GM23338 (cell line): ENCODE results near the gene MTHFSD. TPM values are rescaled to one million over a fixed set of nuclear protein-coding genes. Genes with fewer than 3 reads are reported as not detected.

Experiments used
- ATAC-seq: fragments of 200-7000 bp; cut with Tn5 transposase; 3 replicates; pipeline ENCODE4 v1.9.1; 2020
- DNase-seq: peaks from one replicate; pipeline ENCODE4 v3.0.0-alpha.2; 2015; ENCODE audit warnings: low spot score
- H2AFZ ChIP-seq: fragments of 200-600 bp; sonication (generic); 2 replicates; pipeline ENCODE4 v1.8.0; 2016; ENCODE audit warnings: antibody characterized with exemption, mild to moderate bottlenecking, moderate library complexity
- H3F3A ChIP-seq: fragments of 200-600 bp; sonication (generic); replicated peaks from 2 replicates; pipeline ENCODE4 v1.8.0; 2017; ENCODE audit warnings: antibody characterized with exemption, mixed run types, low read depth
- H3K27ac ChIP-seq: fragments of 200-600 bp; sonication (generic); 2 replicates; pipeline ENCODE4 v1.6.1; 2016; ENCODE audit warnings: low read depth
- H3K27me3 ChIP-seq: fragments of 200-600 bp; sonication (generic); 2 replicates; pipeline ENCODE4 v1.8.0; 2016; ENCODE audit warnings: mild to moderate bottlenecking, mixed run types, moderate library complexity; ENCODE audit not compliant: insufficient read depth
- H3K36me3 ChIP-seq: fragments of 200-600 bp; sonication (generic); 2 replicates; pipeline ENCODE4 v1.8.0; 2016; ENCODE audit warnings: mild to moderate bottlenecking; ENCODE audit not compliant: insufficient read depth
- H3K4me1 ChIP-seq: fragments of 200-600 bp; sonication (generic); 2 replicates; pipeline ENCODE4 v1.8.0; 2016; ENCODE audit warnings: mild to moderate bottlenecking, moderate library complexity; ENCODE audit not compliant: insufficient read depth
- H3K4me2 ChIP-seq: fragments of 200-600 bp; sonication (generic); 2 replicates; pipeline ENCODE4 v1.7.1; 2017; ENCODE audit warnings: mixed run types
- H3K4me3 ChIP-seq: fragments of 200-600 bp; sonication (generic); 2 replicates; pipeline ENCODE4 v1.6.1; 2016; ENCODE audit warnings: mixed run types
- H3K79me2 ChIP-seq: fragments of 200-600 bp; sonication (generic); replicated peaks from 2 replicates; pipeline ENCODE4 v1.8.0; 2017; ENCODE audit warnings: mild to moderate bottlenecking; ENCODE audit not compliant: insufficient read depth
- H3K9me2 ChIP-seq: fragments of 200-600 bp; sonication (generic); 2 replicates; pipeline ENCODE4 v1.8.0; 2017; ENCODE audit not compliant: insufficient read depth
- H4K20me1 ChIP-seq: fragments of 200-600 bp; sonication (generic); replicated peaks from 2 replicates; pipeline ENCODE4 v1.8.0; 2017; ENCODE audit warnings: mild to moderate bottlenecking; ENCODE audit not compliant: insufficient read depth
- H3K27ac Mint-ChIP-seq: 2 replicates; pipeline ENCODE4 v1.8.0; 2020; ENCODE audit warnings: inconsistent platforms, mild to moderate bottlenecking, moderate library complexity, mixed read lengths
- H3K27me3 Mint-ChIP-seq: 3 replicates; pipeline ENCODE4 v1.8.0; 2022; ENCODE audit warnings: low read depth, mild to moderate bottlenecking, moderate library complexity, mixed read lengths, inconsistent platforms; ENCODE audit not compliant: insufficient read depth, poor library complexity
- H3K36me3 Mint-ChIP-seq: 3 replicates; pipeline ENCODE4 v1.8.0; 2021; ENCODE audit warnings: low read depth, mild to moderate bottlenecking, inconsistent platforms, moderate library complexity, mixed read lengths
- H3K4me1 Mint-ChIP-seq: 3 replicates; pipeline ENCODE4 v1.8.0; 2020; ENCODE audit warnings: mild to moderate bottlenecking, inconsistent platforms, mixed read lengths
- H3K4me3 Mint-ChIP-seq: 3 replicates; pipeline ENCODE4 v1.8.0; 2021; ENCODE audit warnings: moderate library complexity, mild to moderate bottlenecking, inconsistent platforms, mixed read lengths
- H3K9me3 Mint-ChIP-seq: 3 replicates; pipeline ENCODE4 v1.8.0; 2020; ENCODE audit warnings: moderate library complexity, mild to moderate bottlenecking, inconsistent platforms, mixed read lengths
- CREB1 ChIP-seq: fragments of 250-450 bp; sonication (Bioruptor Pico); IDR thresholded peaks from 2 replicates; pipeline ENCODE4 v1.5.0; 2020; ENCODE audit warnings: low read depth, mild to moderate bottlenecking, moderate library complexity
- EZH2 ChIP-seq: fragments of 200-600 bp; sonication (generic); IDR thresholded peaks from one replicate; pipeline ENCODE4 v1.8.0; 2017; ENCODE audit warnings: antibody characterized with exemption, mild to moderate bottlenecking, low read depth; ENCODE audit not compliant: unreplicated experiment
- EZH2phosphoT487 ChIP-seq: fragments of 200-600 bp; sonication (generic); IDR thresholded peaks from one replicate; pipeline ENCODE4 v1.8.1; 2018; ENCODE audit warnings: antibody characterized with exemption; ENCODE audit not compliant: unreplicated experiment
- JUNB ChIP-seq: IDR thresholded peaks from one replicate; pipeline ENCODE4 v1.6.1; 2016; ENCODE audit warnings: antibody characterized with exemption; ENCODE audit not compliant: unreplicated experiment
- NANOG ChIP-seq: IDR thresholded peaks from 2 replicates; pipeline ENCODE4 v1.6.1; 2016; ENCODE audit warnings: antibody characterized with exemption, borderline replicate concordance
- POLR2AphosphoS5 ChIP-seq: IDR thresholded peaks from 2 replicates; pipeline ENCODE4 v1.6.1; 2016; ENCODE audit warnings: antibody characterized with exemption, low read depth
- STAT1 ChIP-seq: IDR thresholded peaks from one replicate; pipeline ENCODE4 v1.6.1; 2016; ENCODE audit warnings: antibody characterized with exemption; ENCODE audit not compliant: unreplicated experiment
- ZNF114 ChIP-seq: fragments of 250-450 bp; sonication (Bioruptor Pico); IDR thresholded peaks from 2 replicates; pipeline ENCODE4 v1.5.0; 2020; ENCODE audit warnings: mild to moderate bottlenecking, moderate library complexity
- ZNF331 ChIP-seq: fragments of 250-450 bp; sonication (Bioruptor Pico); IDR thresholded peaks from 2 replicates; pipeline ENCODE4 v1.5.0; 2020; ENCODE audit warnings: low read depth, mild to moderate bottlenecking, moderate library complexity
- polyA plus RNA-seq: library from polyadenylated mRNA; unstranded; fragments of >200 nt; fragmentation: Nextera tagmentation; extraction: Ambion mirVana; gene quantifications from 2 replicates; pipeline ENCODE4 v1.2.1, GENCODE V29; 2016
- total RNA-seq: library from RNA; depleted of rRNA; stranded (reverse); fragments of >200 nt; shearing (Covaris generic); gene quantifications from 2 replicates; pipeline ENCODE4 v1.2.3, GENCODE V29; 2014
- TF ChIP-seq, protein P1 (sequence below): fragments of 250-450 bp; sonication (Bioruptor Pico); IDR thresholded peaks from 2 replicates; pipeline ENCODE4 v1.5.0; 2020; ENCODE audit warnings: mild to moderate bottlenecking, moderate library complexity
- TF ChIP-seq, protein P2 (sequence below), 2 experiments: fragments of 200-600 bp in 1 of 2; sonication (generic) in 1 of 2; conservative IDR thresholded peaks; 2 replicates each; pipeline versions ENCODE4 v1.5.1 to v1.6.1; 2016 to 2017; ENCODE audit warnings: antibody characterized with exemption in 2 of 2, low read depth in 2 of 2, mild to moderate bottlenecking in 2 of 2, moderate library complexity in 1 of 2
- TF ChIP-seq, protein P3 (sequence below): IDR thresholded peaks from one replicate; pipeline ENCODE4 v1.6.1; 2018; ENCODE audit warnings: antibody characterized with exemption; ENCODE audit not compliant: unreplicated experiment
- TF ChIP-seq, protein P4 (sequence below): IDR thresholded peaks from 2 replicates; pipeline ENCODE4 v1.6.1; 2016; ENCODE audit warnings: antibody characterized with exemption

MTHFSD gene
- total and polyA plus RNA-seq, 2 experiments from 2014 or later, result 7.2 to 8.1 TPM

DNA sequence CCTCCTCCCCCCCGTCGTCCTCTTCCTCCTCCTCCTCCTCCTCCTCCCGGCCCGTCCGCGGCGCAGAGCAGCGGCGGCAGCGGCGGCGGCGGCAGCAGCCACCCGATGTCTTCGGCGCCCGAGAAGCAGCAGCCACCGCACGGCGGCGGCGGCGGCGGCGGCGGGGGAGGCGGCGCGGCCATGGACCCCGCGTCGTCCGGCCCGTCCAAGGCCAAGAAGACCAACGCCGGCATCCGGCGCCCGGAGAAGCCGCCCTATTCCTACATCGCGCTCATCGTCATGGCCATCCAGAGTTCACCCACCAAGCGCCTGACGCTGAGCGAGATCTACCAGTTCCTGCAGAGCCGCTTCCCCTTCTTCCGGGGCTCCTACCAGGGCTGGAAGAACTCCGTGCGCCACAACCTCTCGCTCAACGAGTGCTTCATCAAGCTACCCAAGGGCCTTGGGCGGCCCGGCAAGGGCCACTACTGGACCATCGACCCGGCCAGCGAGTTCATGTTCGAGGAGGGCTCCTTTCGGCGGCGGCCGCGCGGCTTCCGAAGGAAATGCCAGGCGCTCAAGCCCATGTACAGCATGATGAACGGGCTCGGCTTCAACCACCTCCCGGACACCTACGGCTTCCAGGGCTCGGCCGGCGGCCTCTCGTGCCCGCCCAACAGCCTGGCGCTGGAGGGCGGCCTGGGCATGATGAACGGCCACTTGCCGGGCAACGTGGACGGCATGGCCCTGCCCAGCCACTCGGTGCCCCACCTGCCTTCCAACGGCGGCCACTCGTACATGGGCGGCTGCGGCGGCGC, 44.4 kb downstream of the MTHFSD start, which contains the start of gene FOXF1:
FOXF1 (plus strand) TSS at position 63 of the 797 bp plus-strand sequence; CDS start at position 106, 43 bp downstream.
- Histone ChIP-seq H3K9me2 (no peaks in the 10 kb centered on the region), H3K4me3 (peak within 1 kb of the TSS; percentile 55), H4K20me1 (peaks cover 27% of the 10 kb centered on the region), H3K27ac (no peak within 1 kb of the TSS), H3K4me2 (peak within 1 kb of the TSS; percentile 79), H3K4me1 (peaks cover 35% of the 10 kb centered on the region), H3K79me2 (no peaks in the 10 kb centered on the region), H3K36me3 (no peaks in the 10 kb centered on the region), H3F3A (0 out of 2 replicates have a peak, but pooled peaks cover 11% of the 10 kb centered on the region), H3K27me3 (peaks cover 100% of the 10 kb centered on the region), H2AFZ (peak within 1 kb of the TSS; percentile 72; the same call in 1 of the 2 replicates)
- Mint-ChIP-seq H3K4me1 (peaks cover 45% of the 10 kb centered on the region), H3K27ac (no peak within 1 kb of the TSS), H3K9me3 (peaks cover 8% of the 10 kb centered on the region; the same call in 2 of the 3 replicates), H3K4me3 (peak within 1 kb of the TSS; percentile 64), H3K27me3 (peaks cover 95% of the 10 kb centered on the region), H3K36me3 (no peaks in the 10 kb centered on the region; the same call in 2 of the 3 replicates)
- peak; percentile 64 for DNase-seq
- no peak for ATAC-seq
- TF ChIP-seq NANOG (no peak), EZH2phosphoT487 (peak; percentile 94), POLR2AphosphoS5 (no peak), ZNF114 (CRISPR knock-in tag) (no peak), EZH2 (peak; percentile 98), STAT1 (no peak), JUNB (no peak), CREB1 (CRISPR knock-in tag) (no peak), ZNF331 (CRISPR knock-in tag) (no peak)
- TF ChIP-seq, protein P1, sequence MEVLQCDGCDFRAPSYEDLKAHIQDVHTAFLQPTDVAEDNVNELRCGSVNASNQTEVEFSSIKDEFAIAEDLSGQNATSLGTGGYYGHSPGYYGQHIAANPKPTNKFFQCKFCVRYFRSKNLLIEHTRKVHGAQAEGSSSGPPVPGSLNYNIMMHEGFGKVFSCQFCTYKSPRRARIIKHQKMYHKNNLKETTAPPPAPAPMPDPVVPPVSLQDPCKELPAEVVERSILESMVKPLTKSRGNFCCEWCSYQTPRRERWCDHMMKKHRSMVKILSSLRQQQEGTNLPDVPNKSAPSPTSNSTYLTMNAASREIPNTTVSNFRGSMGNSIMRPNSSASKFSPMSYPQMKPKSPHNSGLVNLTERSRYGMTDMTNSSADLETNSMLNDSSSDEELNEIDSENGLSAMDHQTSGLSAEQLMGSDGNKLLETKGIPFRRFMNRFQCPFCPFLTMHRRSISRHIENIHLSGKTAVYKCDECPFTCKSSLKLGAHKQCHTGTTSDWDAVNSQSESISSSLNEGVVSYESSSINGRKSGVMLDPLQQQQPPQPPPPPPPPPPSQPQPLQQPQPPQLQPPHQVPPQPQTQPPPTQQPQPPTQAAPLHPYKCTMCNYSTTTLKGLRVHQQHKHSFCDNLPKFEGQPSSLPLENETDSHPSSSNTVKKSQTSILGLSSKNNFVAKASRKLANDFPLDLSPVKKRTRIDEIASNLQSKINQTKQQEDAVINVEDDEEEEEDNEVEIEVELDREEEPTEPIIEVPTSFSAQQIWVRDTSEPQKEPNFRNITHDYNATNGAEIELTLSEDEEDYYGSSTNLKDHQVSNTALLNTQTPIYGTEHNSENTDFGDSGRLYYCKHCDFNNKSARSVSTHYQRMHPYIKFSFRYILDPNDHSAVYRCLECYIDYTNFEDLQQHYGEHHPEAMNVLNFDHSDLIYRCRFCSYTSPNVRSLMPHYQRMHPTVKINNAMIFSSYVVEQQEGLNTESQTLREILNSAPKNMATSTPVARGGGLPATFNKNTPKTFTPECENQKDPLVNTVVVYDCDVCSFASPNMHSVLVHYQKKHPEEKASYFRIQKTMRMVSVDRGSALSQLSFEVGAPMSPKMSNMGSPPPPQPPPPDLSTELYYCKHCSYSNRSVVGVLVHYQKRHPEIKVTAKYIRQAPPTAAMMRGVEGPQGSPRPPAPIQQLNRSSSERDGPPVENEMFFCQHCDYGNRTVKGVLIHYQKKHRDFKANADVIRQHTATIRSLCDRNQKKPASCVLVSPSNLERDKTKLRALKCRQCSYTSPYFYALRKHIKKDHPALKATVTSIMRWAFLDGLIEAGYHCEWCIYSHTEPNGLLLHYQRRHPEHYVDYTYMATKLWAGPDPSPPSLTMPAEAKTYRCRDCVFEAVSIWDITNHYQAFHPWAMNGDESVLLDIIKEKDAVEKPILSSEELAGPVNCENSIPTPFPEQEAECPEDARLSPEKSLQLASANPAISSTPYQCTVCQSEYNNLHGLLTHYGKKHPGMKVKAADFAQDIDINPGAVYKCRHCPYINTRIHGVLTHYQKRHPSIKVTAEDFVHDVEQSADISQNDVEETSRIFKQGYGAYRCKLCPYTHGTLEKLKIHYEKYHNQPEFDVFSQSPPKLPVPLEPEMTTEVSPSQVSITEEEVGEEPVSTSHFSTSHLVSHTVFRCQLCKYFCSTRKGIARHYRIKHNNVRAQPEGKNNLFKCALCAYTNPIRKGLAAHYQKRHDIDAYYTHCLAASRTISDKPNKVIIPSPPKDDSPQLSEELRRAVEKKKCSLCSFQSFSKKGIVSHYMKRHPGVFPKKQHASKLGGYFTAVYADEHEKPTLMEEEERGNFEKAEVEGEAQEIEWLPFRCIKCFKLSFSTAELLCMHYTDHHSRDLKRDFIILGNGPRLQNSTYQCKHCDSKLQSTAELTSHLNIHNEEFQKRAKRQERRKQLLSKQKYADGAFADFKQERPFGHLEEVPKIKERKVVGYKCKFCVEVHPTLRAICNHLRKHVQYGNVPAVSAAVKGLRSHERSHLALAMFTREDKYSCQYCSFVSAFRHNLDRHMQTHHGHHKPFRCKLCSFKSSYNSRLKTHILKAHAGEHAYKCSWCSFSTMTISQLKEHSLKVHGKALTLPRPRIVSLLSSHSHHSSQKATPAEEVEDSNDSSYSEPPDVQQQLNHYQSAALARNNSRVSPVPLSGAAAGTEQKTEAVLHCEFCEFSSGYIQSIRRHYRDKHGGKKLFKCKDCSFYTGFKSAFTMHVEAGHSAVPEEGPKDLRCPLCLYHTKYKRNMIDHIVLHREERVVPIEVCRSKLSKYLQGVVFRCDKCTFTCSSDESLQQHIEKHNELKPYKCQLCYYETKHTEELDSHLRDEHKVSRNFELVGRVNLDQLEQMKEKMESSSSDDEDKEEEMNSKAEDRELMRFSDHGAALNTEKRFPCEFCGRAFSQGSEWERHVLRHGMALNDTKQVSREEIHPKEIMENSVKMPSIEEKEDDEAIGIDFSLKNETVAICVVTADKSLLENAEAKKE (CRISPR knock-in tag), result no peak
- TF ChIP-seq, protein P2, sequence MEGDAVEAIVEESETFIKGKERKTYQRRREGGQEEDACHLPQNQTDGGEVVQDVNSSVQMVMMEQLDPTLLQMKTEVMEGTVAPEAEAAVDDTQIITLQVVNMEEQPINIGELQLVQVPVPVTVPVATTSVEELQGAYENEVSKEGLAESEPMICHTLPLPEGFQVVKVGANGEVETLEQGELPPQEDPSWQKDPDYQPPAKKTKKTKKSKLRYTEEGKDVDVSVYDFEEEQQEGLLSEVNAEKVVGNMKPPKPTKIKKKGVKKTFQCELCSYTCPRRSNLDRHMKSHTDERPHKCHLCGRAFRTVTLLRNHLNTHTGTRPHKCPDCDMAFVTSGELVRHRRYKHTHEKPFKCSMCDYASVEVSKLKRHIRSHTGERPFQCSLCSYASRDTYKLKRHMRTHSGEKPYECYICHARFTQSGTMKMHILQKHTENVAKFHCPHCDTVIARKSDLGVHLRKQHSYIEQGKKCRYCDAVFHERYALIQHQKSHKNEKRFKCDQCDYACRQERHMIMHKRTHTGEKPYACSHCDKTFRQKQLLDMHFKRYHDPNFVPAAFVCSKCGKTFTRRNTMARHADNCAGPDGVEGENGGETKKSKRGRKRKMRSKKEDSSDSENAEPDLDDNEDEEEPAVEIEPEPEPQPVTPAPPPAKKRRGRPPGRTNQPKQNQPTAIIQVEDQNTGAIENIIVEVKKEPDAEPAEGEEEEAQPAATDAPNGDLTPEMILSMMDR (conservative IDR thresholded peaks at IDR 0.05; ENCODE audit: low read depth in 2 of 2), result no peak
- TF ChIP-seq, protein P3, sequence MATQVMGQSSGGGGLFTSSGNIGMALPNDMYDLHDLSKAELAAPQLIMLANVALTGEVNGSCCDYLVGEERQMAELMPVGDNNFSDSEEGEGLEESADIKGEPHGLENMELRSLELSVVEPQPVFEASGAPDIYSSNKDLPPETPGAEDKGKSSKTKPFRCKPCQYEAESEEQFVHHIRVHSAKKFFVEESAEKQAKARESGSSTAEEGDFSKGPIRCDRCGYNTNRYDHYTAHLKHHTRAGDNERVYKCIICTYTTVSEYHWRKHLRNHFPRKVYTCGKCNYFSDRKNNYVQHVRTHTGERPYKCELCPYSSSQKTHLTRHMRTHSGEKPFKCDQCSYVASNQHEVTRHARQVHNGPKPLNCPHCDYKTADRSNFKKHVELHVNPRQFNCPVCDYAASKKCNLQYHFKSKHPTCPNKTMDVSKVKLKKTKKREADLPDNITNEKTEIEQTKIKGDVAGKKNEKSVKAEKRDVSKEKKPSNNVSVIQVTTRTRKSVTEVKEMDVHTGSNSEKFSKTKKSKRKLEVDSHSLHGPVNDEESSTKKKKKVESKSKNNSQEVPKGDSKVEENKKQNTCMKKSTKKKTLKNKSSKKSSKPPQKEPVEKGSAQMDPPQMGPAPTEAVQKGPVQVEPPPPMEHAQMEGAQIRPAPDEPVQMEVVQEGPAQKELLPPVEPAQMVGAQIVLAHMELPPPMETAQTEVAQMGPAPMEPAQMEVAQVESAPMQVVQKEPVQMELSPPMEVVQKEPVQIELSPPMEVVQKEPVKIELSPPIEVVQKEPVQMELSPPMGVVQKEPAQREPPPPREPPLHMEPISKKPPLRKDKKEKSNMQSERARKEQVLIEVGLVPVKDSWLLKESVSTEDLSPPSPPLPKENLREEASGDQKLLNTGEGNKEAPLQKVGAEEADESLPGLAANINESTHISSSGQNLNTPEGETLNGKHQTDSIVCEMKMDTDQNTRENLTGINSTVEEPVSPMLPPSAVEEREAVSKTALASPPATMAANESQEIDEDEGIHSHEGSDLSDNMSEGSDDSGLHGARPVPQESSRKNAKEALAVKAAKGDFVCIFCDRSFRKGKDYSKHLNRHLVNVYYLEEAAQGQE, result no peak
- TF ChIP-seq, protein P4, sequence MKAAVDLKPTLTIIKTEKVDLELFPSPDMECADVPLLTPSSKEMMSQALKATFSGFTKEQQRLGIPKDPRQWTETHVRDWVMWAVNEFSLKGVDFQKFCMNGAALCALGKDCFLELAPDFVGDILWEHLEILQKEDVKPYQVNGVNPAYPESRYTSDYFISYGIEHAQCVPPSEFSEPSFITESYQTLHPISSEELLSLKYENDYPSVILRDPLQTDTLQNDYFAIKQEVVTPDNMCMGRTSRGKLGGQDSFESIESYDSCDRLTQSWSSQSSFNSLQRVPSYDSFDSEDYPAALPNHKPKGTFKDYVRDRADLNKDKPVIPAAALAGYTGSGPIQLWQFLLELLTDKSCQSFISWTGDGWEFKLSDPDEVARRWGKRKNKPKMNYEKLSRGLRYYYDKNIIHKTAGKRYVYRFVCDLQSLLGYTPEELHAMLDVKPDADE, result no peak
